ENCODE results near the gene PCGF3.
A peak's percentile ranks its signal among the peaks of the same experiment; 100 is the strongest.

PCGF3 gene

GRCh38 chr4:818106-818921, 112.7 kb downstream of the PCGF3 start:
- Histone ChIP-seq H3K9me3 (ENCODE audit: control insufficient read depth, insufficient read depth, low read depth, low read length) (no peaks in the 10 kb centered on the region), H3K36me3 (ENCODE audit: control insufficient read depth in 2 of 2, insufficient read depth in 1 of 2, low read length in 2 of 2) (no peaks in the 10 kb centered on the region), H3K4me1 (ENCODE audit: control insufficient read depth, insufficient read depth, low read length) (no peaks in the 10 kb centered on the region), H3K27ac (ENCODE audit: extremely low read depth, low read depth, low read length) (no peak overlapping the region), H3K4me3 (ENCODE audit: low read depth, low read length) (no peak overlapping the region)
- no peak for TF ChIP-seq OVOL3 (tag by site-specific recombination; IDR thresholded peaks at IDR 0.05)
- TF ChIP-seq ZNF211 (tag by site-specific recombination; IDR thresholded peaks at IDR 0.05; ENCODE audit: low read depth): no peak
- ChIA-PET POLR2A (no interaction called here), CTCF (interaction anchor here (0.6 kb wide), 1 partner anchor 75 kb away, joined by 3 read pairs; no protein-coding TSS in a partner anchor)

GRCh38 chr4:819401-820229, 114.0 kb downstream of the PCGF3 start:
- H3K9me3 ChIP-seq (ENCODE audit: control insufficient read depth, insufficient read depth, low read depth, low read length): no peaks in the 10 kb centered on the region
- ChIA-PET POLR2A (no interaction called here), CTCF (no interaction called here)
- H3K4me1 ChIP-seq (ENCODE audit: control insufficient read depth, insufficient read depth, low read length): no peaks in the 10 kb centered on the region
- no peak overlapping the region for H3K27ac ChIP-seq (ENCODE audit: extremely low read depth, low read depth, low read length)
- TF ChIP-seq ZNF48 (tag by site-specific recombination; IDR thresholded peaks at IDR 0.05) (no peak), ZNF623 (tag by site-specific recombination; IDR thresholded peaks at IDR 0.05) (no peak), ZNF580 (tag by site-specific recombination; IDR thresholded peaks at IDR 0.05) (0 out of 2 replicates have a peak, but pooled peaks have one; percentile 56), ZNF221 (tag by site-specific recombination; IDR thresholded peaks at IDR 0.05; ENCODE audit: borderline replicate concordance) (no peak), ZBTB8A (tag by site-specific recombination; IDR thresholded peaks at IDR 0.05) (no peak), OSR2 (tag by site-specific recombination; IDR thresholded peaks at IDR 0.05) (no peak), ZSCAN23 (tag by site-specific recombination; IDR thresholded peaks at IDR 0.05) (no peak), ZNF280D (tag by site-specific recombination; IDR thresholded peaks at IDR 0.05) (peak; percentile 83; the same call in 1 of the 2 replicates)
- no peak overlapping the region for H3K4me3 ChIP-seq (ENCODE audit: low read depth, low read length)
- H3K36me3 ChIP-seq (ENCODE audit: control insufficient read depth in 2 of 2, insufficient read depth in 1 of 2, low read length in 2 of 2): no peaks in the 10 kb centered on the region
